22Rv1 (cell line): Measurements from ENCODE around the gene MYO1D.

Experiments
- H3K27ac ChIP-seq: fragments of 450-650 bp; 2 replicates; pipeline ENCODE4 v1.5.1; 2017
- CTCF ChIP-seq: fragments of 450-650 bp; IDR thresholded peaks from 2 replicates; pipeline ENCODE4 v1.5.1; 2017; ENCODE audit warnings: mild to moderate bottlenecking
- ZFX ChIP-seq: fragments of 450-650 bp; IDR thresholded peaks from 2 replicates; pipeline ENCODE4 v1.6.1; 2017; ENCODE audit warnings: antibody characterized with exemption, borderline replicate concordance

Gene MYO1D

GRCh38 chr17:32520737-32521404 lies 356.1 kb downstream of the MYO1D start:
- no peak for TF ChIP-seq ZFX
- TF ChIP-seq CTCF, result no peak
- H3K27ac ChIP-seq, result no peak overlapping the region

GRCh38 chr17:32520104-32520701 lies 356.7 kb downstream of the MYO1D start:
- TF ChIP-seq ZFX (no peak), CTCF (no peak)
- H3K27ac ChIP-seq, result no peak overlapping the region

GRCh38 chr17:32519228-32520103 lies 357.5 kb downstream of the MYO1D start:
- H3K27ac ChIP-seq, result no peak overlapping the region
- TF ChIP-seq CTCF, result no peak
- TF ChIP-seq ZFX, result no peak

GRCh38 chr17:32518646-32519227 lies 358.2 kb downstream of the MYO1D start:
- no peak overlapping the region for H3K27ac ChIP-seq
- TF ChIP-seq CTCF, result no peak
- TF ChIP-seq ZFX, result no peak

- TF ChIP-seq CTCF, result no peak
- TF ChIP-seq ZFX, result no peak
- H3K27ac ChIP-seq, result no peak overlapping the region
Observed at GRCh38 chr17:32517982-32518381, 358.9 kb downstream of the MYO1D start.

GRCh38 chr17:32516940-32517701 lies 359.8 kb downstream of the MYO1D start:
- TF ChIP-seq ZFX (no peak), CTCF (no peak)
- no peak overlapping the region for H3K27ac ChIP-seq
